CD1c-positive myeloid dendritic cell (primary cell): ENCODE measurements around the gene JAKMIP1.
A peak's percentile ranks its signal among the peaks of the same experiment; 100 is the strongest.

ENCODE experiments used
- DNase-seq: peaks from one replicate; pipeline ENCODE4 v3.0.0-alpha.2; 2016; ENCODE audit errors: extremely low spot score

The JAKMIP1 gene

DNA sequence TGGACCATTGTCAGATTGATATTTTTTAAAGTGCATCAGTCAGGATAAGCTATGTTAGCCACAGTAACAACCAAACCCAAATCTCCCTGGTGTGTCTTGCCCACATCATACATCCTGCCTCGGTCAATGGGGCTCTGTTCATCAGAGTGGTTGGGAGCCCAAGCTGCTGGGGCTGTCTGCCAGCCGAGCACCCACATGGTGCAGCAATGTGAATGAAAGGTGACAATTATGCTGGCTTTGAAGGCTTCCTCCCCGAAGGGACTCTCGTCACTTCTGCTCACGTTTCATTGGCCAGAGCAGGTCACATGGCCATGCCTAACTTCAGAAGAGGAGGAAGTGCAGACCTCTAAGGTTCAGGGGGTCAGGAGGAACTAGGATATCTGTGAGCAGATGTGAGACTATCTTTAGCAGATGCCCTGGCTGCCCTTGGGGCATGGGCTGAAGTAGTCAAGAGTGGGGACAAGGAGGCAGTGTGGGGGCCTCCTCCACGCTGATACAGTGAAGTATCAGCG is 1.3 kb upstream of the JAKMIP1 start:
- peak; percentile 42 for DNase-seq

DNA sequence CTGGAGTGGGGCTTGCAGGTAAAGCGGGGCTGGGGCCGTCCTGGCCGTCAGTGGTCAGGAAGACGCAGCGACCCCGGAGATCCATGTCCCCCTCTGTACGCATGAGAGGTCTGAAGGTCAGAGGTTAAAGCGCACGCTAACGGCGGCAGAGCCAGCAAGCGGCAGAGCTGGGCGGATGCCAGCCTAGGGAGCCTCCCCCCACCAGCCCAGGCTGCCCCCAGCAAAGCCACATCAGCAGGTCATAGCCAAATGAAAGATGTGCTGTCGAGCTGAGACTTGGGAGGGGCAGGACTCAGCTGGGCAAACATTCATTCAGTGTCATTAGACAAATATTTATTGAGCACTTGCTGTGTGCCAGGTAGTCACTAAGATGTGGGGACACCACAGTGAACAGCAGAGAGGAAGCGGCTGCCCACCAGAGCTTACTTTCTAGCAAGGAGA is 593 bp upstream of the JAKMIP1 start:
- no peak for DNase-seq

DNA sequence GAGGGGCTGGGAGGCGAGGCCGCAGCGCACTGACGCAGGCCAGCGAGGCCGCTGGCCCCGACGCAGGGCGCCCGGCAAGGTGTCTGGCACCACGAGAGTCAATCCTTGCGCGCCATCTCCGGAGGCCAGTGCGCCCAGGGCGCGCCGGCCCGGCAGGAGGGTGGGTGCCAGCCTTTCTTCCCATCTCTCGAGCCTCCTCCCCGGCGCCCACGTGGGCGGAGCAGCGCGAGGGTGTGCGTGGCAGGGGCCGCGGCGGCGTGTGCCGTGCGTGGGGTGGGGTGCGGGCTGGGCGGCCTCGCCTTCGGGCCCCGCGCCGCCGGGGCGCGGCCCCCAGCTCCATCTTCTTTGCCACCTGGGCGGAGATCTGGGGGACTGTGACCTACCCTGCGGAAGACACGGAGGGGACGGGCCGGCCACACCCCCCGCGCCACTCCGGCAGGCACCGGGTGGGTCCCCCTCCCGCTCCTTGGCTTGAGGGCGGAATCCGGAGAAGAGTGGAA is 877 bp downstream of the JAKMIP1 start:
- no peak for DNase-seq

DNA sequence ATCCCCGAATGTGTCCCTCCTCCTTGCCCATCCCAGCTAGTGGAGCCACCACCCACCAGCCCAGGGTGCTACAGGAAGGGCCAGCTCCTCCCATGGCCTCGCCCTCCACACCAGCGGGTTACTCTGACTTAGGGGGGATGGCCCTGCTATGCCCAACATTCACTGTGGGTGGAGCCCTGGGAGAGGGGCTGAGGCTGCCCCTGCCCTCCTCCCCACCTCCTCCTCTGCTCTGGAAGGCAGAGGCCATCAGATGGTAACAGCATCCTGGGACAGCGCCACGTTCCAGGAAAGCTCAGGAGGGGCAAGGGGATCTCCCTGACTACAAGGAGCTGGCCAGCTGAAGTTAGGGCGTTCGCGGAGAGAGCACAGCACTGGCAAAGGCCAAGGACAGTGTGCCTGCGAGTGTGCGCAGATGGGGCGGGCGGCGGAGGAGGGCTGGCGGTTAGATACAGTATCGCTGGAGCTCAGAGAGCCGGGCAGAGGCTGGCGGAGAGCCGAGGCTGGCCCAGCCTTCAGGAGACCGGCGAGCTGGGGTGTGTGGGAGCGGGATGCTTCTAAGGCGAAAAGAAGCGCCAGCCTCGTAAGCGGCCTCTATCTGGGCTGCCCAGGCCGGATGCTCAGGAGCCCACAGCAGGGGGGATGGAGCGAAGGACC is 1.5 kb downstream of the JAKMIP1 start:
- no peak for DNase-seq

DNA sequence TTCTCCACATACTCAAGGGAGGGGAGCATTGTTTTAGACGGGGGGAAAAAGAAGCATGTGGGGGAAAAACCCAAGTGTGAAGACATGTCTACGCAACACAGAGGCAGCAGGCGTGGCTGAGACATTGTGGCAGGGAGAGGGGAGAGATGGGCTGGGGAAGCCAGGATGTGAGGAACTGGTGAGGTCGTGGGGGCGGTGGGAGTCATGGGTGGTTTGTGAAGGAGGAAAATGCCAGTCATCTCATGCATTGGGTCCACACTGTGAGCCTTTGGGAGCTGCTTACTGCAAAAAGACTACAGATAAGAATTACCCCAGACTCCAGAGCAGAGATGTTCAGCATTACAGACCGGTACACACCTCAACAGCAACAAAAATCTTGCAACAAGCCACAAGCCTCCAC is 2.1 kb downstream of the JAKMIP1 start:
- DNase-seq: no peak

DNA sequence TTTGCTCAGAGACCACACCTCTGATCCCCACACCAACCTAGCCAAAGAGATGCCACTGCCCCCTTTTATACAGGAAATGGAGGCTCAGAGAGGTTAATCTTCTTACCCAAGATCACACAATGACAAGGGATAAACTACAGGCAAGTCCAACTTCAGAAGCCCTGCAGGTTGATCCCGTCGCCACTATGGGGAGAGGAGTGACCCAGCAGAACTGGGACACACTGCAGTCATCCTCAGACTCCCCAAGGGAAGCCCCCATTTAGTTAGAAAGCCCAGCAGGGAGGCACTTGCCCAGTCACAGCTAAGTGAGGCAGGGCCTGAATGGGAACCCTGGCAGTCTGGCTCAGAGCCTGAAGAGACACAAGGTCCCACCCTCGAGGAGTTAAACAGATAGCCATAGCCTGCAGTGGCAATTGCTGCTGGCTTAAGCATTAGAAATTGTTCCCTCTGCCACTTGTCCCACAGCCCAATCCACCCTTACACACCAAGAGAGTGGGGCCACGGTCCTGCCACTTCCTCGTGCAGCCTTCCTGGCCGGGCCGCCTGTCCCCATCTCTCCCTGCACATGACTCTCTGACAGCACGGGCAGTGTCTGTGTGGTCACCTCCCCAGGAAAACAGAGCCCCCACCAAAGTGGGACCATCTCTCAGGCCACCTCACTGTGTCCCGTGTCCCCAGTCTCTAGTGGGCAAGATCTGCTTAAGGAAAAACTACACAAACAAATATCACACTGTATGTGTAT is 2.7 kb downstream of the JAKMIP1 start:
- DNase-seq: no peak

DNA sequence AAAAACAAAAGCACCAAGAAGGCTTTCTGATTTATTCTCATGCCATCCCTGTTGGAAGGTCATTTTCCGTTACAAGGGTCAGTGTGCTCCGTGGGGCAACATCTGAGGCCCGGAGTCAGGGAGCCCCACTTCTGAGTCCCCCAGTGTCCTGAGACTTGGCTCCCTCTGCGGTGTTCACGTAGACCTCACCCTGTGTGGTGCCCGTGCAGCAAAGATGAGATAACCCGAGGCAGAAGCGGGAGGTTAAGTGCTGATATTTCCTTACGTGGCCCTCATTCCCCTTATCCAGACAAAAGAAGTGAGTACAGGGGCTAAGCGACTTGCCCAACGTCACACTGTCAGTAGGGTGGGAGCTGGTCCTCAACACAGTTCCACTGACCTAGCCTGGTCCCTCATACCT is 3.5 kb downstream of the JAKMIP1 start:
- no peak for DNase-seq

DNA sequence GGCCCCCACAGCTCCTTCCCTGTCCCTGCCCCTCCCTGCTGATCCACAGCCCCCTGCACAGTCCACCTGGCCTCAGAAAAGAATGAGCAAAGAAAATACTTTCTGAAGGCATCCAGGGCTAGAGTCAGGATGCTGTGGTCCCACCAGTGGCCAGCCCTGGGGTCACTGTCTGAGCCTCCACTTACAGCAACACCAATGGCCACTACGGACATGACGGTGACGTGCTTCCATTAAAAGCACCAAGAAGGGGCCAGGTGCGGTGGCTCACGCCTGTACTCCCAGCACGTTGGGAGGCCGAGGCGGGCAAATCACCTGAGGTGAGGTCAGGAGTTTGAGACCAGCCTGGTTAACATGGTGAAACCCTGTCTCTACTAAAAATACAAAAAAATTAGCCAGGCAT is 4.0 kb downstream of the JAKMIP1 start:
- DNase-seq: no peak

DNA sequence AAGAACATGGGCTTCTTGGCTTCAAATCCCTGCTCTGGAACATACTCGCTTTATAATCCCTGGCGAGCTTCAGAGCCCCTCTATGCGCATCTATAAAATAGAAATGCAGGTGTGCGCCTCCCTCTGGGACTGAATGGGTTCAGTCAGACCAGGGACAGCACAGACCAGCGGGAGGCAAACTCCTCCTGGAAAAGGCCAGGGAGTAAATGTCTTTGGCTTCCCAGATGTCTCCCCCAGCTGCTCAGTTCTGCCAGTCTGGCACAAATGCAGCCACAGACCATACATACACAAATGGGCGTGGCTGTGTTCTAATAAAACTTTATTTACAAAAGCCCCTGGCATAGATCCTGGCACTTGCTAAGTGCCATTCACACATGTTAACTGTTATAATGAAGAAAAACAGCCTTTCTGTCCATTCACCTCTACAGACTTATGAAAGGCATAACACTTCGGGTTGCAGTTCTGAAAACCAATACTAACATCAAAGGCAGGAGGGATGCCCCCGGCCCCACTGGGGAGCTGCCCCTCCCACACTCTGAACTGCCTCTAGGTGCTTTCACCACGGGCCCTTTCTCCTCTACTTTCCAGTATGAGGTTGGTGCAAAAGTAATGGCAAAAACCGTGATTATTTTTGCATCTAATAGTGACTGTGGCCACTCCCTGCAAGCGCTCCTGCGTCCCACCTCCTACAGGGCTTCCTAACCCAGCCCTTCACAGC is 4.6 kb downstream of the JAKMIP1 start:
- DNase-seq: no peak

DNA sequence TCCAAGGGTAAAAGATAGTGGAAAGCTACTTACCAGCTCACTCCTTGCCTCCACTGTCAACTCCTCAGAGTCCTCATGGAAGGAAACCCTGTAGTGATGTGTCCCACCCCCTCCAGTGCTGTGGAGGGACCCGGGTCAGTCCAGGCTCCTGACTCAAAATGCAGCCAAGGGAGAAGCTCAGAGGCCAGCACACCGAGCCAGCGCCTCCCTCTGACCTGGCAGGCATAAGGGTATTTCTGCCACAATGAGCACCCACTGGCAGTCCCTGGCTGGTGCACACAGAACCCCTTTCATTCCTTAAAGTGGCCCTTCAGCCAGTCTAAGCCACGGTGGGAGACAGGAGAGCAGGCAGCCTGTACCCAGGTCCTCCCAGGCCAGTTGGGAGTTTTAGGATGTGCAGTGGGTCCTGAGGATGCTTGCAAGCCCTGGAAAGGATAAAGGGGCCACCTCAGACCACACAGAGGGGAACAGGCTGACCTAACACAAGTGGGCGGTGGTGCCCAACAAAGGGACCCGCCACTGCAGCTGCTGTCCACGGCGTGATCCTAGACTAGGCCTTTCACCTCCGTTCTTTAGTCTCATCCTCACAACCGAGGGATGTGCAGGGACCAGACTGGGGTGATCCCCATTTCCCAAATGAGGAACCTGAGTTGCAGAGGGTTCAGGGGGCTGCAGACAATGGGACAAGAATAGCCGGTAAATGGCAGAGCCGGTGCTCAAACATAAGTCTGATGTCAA is 5.7 kb downstream of the JAKMIP1 start:
- no peak for DNase-seq

DNA sequence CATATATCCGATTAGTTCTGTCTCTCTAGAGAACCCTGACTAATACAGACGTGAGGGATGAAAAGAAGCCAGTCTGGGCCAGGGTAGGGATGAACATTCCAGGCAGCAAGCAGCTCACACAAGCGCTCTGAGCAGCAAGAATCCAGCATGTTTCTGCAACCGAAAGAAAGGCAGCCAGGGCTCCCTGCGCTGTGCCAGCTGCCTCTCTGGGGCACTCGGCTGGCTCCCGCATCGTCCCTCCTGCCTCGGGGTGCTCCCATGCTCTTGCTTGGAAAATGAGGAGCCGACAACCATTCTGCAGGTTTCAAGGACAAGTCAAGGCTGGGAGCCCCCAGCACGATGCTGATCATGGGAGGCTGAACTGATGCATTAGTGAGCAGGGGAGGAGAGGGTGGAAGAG is 7.0 kb downstream of the JAKMIP1 start:
- no peak for DNase-seq

DNA sequence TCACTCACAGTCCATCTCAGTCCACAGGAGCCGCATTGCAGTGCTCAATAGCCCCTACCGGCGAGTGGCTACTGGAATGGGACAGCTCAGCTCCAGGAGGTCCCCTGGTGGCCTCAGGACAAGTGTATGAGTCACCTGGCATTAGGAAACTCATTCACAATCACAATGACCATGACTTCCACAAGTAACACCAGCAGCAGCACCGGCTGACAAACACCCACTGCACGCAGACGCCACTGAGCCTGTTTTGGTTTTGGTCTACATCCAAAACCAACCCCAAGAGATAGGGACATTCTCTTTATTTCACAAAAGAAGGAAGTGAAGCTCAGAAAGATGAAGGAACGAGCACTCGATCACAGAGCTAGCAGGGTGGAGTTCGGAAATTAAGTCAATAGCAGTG is 8.1 kb downstream of the JAKMIP1 start:
- no peak for DNase-seq

DNA sequence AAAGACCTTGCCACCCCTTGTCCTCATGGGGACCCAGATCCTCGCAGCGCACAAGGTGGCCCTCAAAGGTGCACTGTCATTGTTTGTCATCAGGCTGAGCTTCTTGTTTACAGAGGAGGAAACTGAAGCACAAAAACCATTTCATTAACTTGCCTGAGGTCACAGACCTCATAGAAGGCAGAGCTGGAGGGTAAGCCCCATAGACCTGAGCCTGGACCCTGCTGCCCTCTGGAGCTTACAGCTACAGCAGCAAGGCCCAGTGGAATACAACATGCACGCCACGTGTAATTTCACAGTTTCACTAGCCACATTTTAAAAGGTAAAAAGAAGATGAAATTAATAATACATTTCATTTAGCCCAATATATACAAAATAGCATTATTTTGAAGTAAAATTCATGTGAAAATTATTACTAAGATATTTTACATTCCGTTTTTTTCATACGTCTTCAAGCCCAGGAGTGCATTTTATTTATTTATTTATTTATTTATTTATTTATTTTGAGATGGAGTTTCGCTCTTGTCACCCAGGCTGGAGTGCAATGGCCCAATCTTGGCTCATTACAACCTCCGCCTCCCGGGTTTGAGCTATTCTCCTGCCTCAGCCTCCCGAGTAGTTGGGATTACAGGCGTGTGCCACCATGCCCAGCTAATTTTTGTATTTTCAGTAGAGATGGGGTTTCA is 8.8 kb downstream of the JAKMIP1 start:
- no peak for DNase-seq

DNA sequence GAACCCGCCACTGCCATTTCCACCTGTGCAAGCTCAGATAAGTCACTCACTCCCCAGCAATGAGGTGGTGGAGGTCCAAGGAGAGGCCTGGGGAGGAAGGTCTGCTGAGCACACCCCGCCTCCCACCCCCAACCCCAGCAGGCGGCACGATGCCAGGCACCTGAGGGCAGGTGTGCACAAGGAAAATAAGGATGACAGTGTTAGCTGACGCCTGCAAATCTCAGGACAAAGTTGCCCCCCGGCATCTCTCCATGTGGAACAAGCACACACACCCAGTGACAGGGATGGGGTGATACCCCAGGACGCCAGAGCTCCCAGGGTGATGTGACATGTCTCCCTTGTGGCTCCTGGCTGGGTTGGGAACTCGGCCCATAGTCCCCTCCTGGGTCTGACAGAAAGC is 9.9 kb downstream of the JAKMIP1 start:
- DNase-seq: no peak

DNA sequence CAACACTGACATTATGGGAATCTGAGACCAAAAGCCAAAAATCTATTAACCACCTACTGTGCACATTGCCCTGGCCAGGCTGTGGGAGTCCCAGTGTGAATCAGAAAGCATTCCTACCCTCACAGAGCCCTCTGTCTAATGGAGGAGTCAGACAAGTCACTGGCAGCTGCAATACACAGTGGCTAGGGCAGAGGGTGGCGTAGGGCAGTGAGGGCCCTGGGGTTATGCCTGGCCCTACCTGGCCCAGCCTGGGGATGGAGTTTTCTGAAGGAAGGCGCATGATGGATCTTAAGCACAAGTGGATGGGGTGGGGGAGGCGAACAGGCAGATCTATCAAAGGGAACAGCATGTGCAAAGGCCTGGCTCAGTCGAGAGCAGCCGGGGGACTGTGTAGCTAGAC is 10.8 kb downstream of the JAKMIP1 start:
- no peak for DNase-seq

DNA sequence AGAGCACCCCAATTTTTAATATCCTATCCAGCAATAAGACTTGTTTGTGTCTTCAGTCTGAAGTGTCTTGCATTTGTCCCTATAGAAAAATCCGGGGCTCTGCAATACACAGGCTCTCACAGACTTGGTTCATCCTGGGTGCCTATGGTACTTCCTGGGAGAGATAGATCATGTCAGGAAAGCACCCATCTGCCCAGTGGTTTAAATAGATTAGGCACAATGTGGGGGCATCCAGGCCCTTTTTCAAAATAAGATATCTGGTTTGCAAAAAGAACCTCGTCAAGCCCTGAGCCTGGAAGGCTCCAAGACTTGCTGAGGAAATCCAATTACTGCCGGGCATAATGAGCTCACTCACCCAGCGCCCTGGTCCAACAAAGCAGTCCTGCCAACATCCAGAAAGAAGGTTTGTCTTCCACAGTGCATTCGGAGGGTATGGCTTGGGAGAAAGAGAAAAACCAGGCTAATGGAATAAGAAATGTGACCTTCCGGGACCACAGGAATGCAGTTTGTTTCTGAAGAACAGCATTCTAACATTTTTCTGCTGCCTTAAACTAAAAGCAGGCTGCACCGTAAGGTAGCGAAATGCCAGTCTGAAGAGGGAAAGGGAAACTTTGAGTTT is 11.6 kb downstream of the JAKMIP1 start:
- DNase-seq: no peak

DNA sequence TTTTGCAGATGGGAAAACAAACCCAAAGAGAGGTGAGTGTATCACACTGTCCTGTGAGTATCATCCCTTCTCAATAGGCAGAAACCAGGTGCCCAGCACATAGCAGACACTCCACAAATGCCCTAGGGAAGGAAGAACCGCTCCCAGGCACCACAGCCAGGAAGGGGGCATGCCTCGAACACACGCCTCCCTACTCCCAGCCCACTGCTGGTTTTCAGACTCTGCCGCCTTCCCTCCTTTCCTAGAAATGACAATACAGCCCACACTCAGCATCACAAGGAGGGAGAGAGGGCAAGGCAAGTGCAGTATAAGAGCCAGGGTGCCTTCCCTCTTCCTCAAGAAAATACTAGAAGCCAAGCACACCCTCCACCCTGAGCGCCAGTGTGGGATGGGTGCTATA is 16.2 kb downstream of the JAKMIP1 start:
- DNase-seq: no peak

DNA sequence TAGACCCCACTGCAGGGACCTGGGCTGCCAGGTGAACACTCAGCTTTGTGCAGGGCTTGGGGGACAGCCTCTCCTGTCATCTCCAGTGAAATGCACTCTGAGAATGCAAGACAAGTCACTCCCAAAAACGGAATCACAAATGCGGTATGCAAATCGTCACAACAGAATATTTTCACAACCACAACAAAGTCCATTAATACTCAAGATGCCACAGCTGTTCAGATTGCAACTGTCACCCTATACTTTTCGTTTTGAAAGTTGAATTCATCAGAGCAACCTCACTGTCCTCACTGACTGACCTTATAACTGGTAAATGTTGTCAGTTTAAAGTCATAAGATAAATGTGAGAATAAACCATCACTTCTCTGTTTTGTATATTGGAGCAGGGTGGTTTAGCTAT is 16.6 kb downstream of the JAKMIP1 start:
- DNase-seq: no peak

DNA sequence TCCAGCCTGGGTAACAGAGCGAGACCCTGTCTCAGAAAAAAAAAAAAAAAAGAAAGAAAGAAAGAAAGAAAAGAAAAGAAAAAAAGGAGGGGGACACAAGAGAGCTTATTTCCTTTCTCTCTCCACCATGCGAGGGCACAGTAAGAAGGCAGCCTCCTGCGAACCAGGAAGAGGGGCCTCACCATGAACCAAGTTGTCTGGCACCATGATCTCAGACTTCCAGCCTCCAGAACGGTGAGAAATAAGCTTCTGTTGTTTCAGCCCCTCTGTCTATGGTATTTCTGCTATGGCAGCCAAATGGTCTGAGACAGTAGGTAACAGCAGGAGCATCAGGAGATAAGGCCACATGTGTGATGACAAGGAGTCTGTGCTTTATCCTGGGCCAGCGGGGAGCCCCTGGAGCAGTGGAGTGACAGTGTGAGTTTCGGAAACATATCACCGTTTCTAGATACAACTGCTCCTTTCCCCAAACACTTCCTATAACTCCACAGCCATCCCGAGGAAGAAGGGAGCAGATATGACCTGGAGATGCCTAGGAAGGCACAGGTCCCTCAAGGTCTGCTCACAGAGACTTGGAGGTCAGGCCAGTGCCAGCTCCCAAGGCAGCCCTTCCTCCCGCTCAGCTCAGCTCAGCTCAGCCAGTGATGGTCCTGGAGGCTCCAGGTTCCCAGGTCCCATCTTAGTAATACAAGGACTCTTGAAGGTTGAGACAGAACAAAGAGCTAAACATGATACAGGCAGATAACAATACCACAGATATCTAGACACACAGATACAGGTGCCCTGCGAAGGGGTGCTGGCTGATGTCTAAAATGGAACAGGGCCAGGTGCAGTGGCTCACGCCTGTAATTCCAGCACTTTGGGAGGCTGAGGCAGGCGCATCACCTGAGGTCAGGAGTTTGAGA is 17.7 kb downstream of the JAKMIP1 start:
- DNase-seq: no peak
